GM10266 (cell line): ENCODE data around the gene PIK3CG.
"Not testable (repeated sequence)": the region's sequence is repeated elsewhere in the genome, so short reads cannot be mapped to it uniquely, and the experiment has no call there.

Source experiments
- DNase-seq: peaks from one replicate; pipeline ENCODE4 v3.0.0; 2012; ENCODE audit errors: extremely low spot score
- TF ChIP-seq, protein P1 (sequence below): IDR thresholded peaks from 2 replicates; pipeline ENCODE4 v1.5.1; 2012; ENCODE audit warnings: mild to moderate bottlenecking, low read depth; ENCODE audit not compliant: control insufficient read depth, insufficient read depth; ENCODE audit errors: missing control alignments

Gene PIK3CG

DNA sequence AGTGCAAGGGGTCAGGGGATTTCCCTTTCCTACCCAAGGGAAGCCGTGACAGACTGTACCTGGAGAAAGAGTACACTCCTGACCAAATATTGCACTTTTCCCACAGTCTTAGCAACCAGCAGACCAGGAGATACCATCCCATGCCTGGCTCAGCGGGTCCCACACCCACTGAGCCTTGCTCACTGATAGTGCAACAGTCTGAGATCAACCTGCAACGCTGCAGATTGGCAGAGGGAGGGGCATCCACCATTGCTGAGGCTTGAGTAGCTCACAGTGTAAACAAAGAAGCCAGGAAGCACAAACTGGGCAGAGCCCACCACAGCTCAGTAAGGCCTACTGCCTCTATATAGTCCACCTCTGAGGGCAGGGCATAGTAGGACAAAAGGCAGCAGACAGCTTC is 53.9 kb downstream of the PIK3CG start:
- no peak for DNase-seq
- TF ChIP-seq, protein P1, sequence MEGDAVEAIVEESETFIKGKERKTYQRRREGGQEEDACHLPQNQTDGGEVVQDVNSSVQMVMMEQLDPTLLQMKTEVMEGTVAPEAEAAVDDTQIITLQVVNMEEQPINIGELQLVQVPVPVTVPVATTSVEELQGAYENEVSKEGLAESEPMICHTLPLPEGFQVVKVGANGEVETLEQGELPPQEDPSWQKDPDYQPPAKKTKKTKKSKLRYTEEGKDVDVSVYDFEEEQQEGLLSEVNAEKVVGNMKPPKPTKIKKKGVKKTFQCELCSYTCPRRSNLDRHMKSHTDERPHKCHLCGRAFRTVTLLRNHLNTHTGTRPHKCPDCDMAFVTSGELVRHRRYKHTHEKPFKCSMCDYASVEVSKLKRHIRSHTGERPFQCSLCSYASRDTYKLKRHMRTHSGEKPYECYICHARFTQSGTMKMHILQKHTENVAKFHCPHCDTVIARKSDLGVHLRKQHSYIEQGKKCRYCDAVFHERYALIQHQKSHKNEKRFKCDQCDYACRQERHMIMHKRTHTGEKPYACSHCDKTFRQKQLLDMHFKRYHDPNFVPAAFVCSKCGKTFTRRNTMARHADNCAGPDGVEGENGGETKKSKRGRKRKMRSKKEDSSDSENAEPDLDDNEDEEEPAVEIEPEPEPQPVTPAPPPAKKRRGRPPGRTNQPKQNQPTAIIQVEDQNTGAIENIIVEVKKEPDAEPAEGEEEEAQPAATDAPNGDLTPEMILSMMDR = no peak

DNA sequence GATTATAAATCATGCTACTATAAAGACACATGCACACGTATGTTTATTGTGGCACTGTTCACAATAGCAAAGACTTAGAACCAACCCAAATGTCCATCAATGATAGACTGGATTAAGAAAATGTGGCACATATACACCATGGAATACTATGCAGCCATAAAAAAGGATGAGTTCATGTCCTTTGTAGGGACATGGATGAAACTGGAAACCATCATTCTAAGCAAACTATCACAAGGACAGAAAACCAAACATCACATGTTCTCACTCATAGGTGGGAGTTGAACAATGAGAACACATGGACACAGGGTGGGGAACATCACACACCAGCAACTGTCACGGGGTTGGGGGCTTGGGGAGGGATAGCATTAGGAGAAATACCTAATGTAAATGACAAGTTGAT is 59.4 kb downstream of the PIK3CG start:
- not testable (repeated sequence) for DNase-seq

GRCh38 chr7:106926892-106927291 is 61.8 kb downstream of the PIK3CG start:
- TF ChIP-seq, protein P1 = no peak
- DNase-seq = no peak

GRCh38 chr7:106927536-106927935 is 62.5 kb downstream of the PIK3CG start:
- TF ChIP-seq, protein P1 = no peak
- no peak for DNase-seq

GRCh38 chr7:106929616-106930015 is 64.5 kb downstream of the PIK3CG start:
- DNase-seq = not testable (repeated sequence)

- no peak for DNase-seq
These were observed 71.2 kb downstream of the PIK3CG start for GRCh38 chr7:106936236-106936635.

DNA sequence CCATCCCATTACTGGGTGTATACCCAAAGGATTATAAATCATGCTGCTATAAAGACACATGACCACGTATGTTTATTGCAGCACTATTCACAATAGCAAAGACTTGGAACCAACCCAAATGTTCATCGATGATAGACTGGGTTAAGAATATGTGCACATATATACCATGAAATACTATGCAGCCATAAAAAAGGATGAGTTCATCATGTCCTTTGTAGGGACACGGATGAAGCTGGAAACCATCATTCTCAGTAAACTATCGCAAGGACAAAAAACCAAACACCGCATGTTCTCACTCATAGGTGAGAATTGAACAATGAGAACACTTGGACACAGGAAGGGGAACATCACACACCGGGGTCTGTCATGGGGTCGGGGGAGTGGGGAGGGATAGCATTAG is 73.0 kb downstream of the PIK3CG start:
- DNase-seq = not testable (repeated sequence)

More at GRCh38 chr7:106936236-106936635, 71.2 kb downstream of the PIK3CG start:
- TF ChIP-seq, protein P1 = no peak

GRCh38 chr7:106938803-106939202 is 73.7 kb downstream of the PIK3CG start:
- no peak for DNase-seq
- TF ChIP-seq, protein P1 = no peak

DNA sequence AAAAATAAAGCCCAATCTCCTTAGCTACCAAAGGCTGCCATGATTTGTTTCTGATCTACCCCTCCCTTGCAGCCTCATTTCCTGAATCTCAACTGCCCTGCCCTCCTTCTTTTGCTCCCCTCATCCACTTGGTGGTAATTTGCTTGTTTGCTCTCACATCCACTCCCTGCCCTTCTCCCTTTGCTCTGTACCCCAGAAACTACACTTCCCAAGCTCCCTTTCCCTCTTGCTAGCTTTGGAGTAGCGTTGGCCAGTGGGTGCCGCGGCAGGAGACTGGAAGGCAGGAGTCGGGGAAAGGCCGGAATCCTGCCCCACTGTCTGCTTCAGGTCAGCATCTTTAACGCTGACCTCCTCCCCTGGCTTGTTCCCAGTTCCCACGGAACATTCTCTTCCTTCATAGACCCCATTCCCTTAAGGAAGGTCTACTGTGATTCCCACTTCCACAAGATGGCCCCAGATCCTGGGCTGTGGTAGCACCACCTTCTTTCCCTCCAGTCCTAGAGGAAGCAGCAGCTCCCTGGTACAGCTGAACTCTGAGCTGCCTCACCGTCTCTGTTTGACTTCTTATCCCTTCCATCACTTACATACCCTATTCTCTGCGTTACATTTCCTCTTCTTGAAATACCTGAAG is 79.1 kb downstream of the PIK3CG start:
- DNase-seq = no peak
- TF ChIP-seq, protein P1 = no peak
